HCT116 (cell line): ENCODE results near the gene ZBTB21. TPM values are rescaled to one million over a fixed set of nuclear protein-coding genes. Genes with fewer than 3 reads are reported as not detected.

Experiments used
- ATAC-seq: fragments of 200-7000 bp; cut with Tn5 transposase; 2 replicates; pipeline ENCODE4 v1.9.1; 2020; ENCODE audit warnings: mild to moderate bottlenecking, moderate library complexity
- BruUV-seq: library from RNA; stranded (reverse); fragments of 400-500 nt; replicated peaks from 2 replicates; lab custom pipeline; 2021; lab: Mats Ljungman, UMichigan
- CTCF ChIA-PET: fragments of 300-600 bp; sonication (Branson Sonifier 250); formaldehyde crosslinking; loops from one replicate; lab custom pipeline; 2021; ENCODE audit warnings: antibody characterized with exemption; lab: Charles Lee
- POLR2A ChIA-PET: fragments of 300-600, 350-600 bp; sonication (Branson Sonifier 250); formaldehyde crosslinking; loops from one replicate; lab custom pipeline; 2021; ENCODE audit warnings: antibody characterized with exemption; lab: Charles Lee
- RAD21 ChIA-PET, 2 experiments: fragments of 300-600 bp; sonication (Branson Sonifier 250); formaldehyde crosslinking; loops; one replicate each; lab custom pipeline; 2023; ENCODE audit warnings: low total read pairs in 2 of 2; ENCODE audit not compliant: uncharacterized antibody in 2 of 2, unreplicated experiment in 2 of 2, low non-redundant PET in 1 of 2; lab: Charles Lee
- DNase-seq: peaks from one replicate; pipeline ENCODE4 v3.0.0-alpha.2; 2010; ENCODE audit warnings: low read depth, low spot score
- H2AFZ ChIP-seq: fragments of 200-600 bp; shearing (Covaris generic), sonication (generic); 2 replicates; pipeline ENCODE4 v1.6.1; 2017; ENCODE audit warnings: low read depth, mixed run types, mixed read lengths, antibody characterized with exemption, low read length; ENCODE audit not compliant: poor library complexity, severe bottlenecking
- H3K27ac ChIP-seq: 2 replicates; pipeline ENCODE4 v1.5.1; 2012; ENCODE audit warnings: low read depth, low read length
- H3K27me3 ChIP-seq: fragments of 200-600 bp; sonication (generic); 2 replicates; pipeline ENCODE4 v1.6.1; 2016; ENCODE audit warnings: mixed run types, low read length, mixed read lengths; ENCODE audit not compliant: insufficient read depth
- H3K36me3 ChIP-seq, 2 experiments: fragments of 200-500 bp in 1 of 2; fragments of 200-600 bp in 1 of 2; sonication (Bioruptor generic) in 1 of 2; sonication (generic) in 1 of 2; 2 replicates each; pipeline versions ENCODE4 v1.5.1 to v1.6.1; 2014 to 2016; ENCODE audit warnings: low read length in 2 of 2, inconsistent platforms in 1 of 2, mixed read lengths in 1 of 2, mixed run types in 1 of 2; ENCODE audit not compliant: insufficient read depth in 2 of 2, control insufficient read depth in 1 of 2
- H3K4me1 ChIP-seq, 2 experiments: fragments of 200-600 bp in 1 of 2; sonication (generic) in 1 of 2; 2 replicates each; pipeline versions ENCODE4 v1.5.1 to v1.6.1; 2012 to 2017; ENCODE audit warnings: low read length in 2 of 2, inconsistent platforms in 1 of 2, mild to moderate bottlenecking in 1 of 2, mixed read lengths in 1 of 2, mixed run types in 1 of 2, moderate library complexity in 1 of 2; ENCODE audit not compliant: insufficient read depth in 2 of 2, control insufficient read depth in 1 of 2
- H3K4me2 ChIP-seq: fragments of 200-600 bp; sonication (generic); 2 replicates; pipeline ENCODE4 v1.6.1; 2017; ENCODE audit warnings: mixed run types, low read length, mixed read lengths
- H3K4me3 ChIP-seq, 2 experiments: fragments of 200-600 bp in 1 of 2; sonication (generic) in 1 of 2; replicated peaks in 1 of 2; 2 replicates each; pipeline ENCODE4 v1.5.1; 2011 to 2016; ENCODE audit warnings: low read length in 2 of 2, control low read depth in 1 of 2, low read depth in 1 of 2, mild to moderate bottlenecking in 1 of 2, mixed read lengths in 1 of 2, mixed run types in 1 of 2
- H3K79me2 ChIP-seq: fragments of 200-600 bp; sonication (generic); 2 replicates; pipeline ENCODE4 v1.6.1; 2017; ENCODE audit warnings: mild to moderate bottlenecking, mixed run types, low read length, moderate library complexity, mixed read lengths; ENCODE audit not compliant: insufficient read depth
- H3K9ac ChIP-seq: fragments of 200-600 bp; sonication (generic); 2 replicates; pipeline ENCODE4 v1.6.1; 2016; ENCODE audit warnings: low read length, mixed read lengths
- H3K9me2 ChIP-seq: fragments of 200-600 bp; sonication (generic), shearing (Covaris generic); 2 replicates; pipeline ENCODE4 v1.6.1; 2017; ENCODE audit warnings: mixed run types, mild to moderate bottlenecking, moderate library complexity; ENCODE audit not compliant: insufficient read depth
- H3K9me3 ChIP-seq, 2 experiments: fragments of 200-500 bp in 1 of 2; fragments of 200-600 bp in 1 of 2; sonication (Bioruptor generic) in 1 of 2; sonication (generic) in 1 of 2; 2 replicates each; pipeline ENCODE4 v1.6.1; 2014 to 2017; ENCODE audit warnings: low read length in 2 of 2, mixed read lengths in 2 of 2, inconsistent platforms in 1 of 2, low read depth in 1 of 2, mild to moderate bottlenecking in 1 of 2, mixed run types in 1 of 2, moderate library complexity in 1 of 2; ENCODE audit not compliant: control insufficient read depth in 1 of 2, insufficient read depth in 1 of 2
- H4K20me1 ChIP-seq: fragments of 200-600 bp; sonication (generic), shearing (Covaris generic); 2 replicates; pipeline ENCODE4 v1.6.1; 2017; ENCODE audit warnings: mixed run types, mild to moderate bottlenecking, moderate library complexity; ENCODE audit not compliant: insufficient read depth
- CBX3 ChIP-seq: IDR thresholded peaks from 2 replicates; pipeline ENCODE4 v1.6.1; 2012; ENCODE audit warnings: low read depth
- CEBPB ChIP-seq: IDR thresholded peaks from 2 replicates; pipeline ENCODE4 v1.6.1; 2012; ENCODE audit warnings: low read depth
- ELF1 ChIP-seq: IDR thresholded peaks from 2 replicates; pipeline ENCODE4 v1.6.1; 2012; ENCODE audit warnings: low read depth, borderline replicate concordance
- EZH2 ChIP-seq: fragments of 200-600 bp; sonication (generic); IDR thresholded peaks from 2 replicates; pipeline ENCODE4 v1.6.1; 2017; ENCODE audit warnings: antibody characterized with exemption, mixed run types
- EZH2phosphoT487 ChIP-seq: fragments of 200-600 bp; IDR thresholded peaks from 2 replicates; pipeline ENCODE4 v1.6.1; 2018; ENCODE audit warnings: antibody characterized with exemption, borderline replicate concordance
- FOSL1 ChIP-seq: IDR thresholded peaks from 2 replicates; pipeline ENCODE4 v1.6.1; 2012; ENCODE audit warnings: low read depth
- JUND ChIP-seq: IDR thresholded peaks from 2 replicates; pipeline ENCODE4 v1.6.1; 2012
- POLR2A ChIP-seq: IDR thresholded peaks from 2 replicates; pipeline ENCODE4 v1.7.0; 2011; ENCODE audit warnings: borderline replicate concordance; ENCODE audit not compliant: insufficient read depth, insufficient read length; ENCODE audit errors: extremely low read depth
- POLR2AphosphoS5 ChIP-seq: IDR thresholded peaks from 2 replicates; pipeline ENCODE4 v1.6.1; 2011; ENCODE audit warnings: mild to moderate bottlenecking, low read depth, low read length, moderate library complexity
- RAD21 ChIP-seq: IDR thresholded peaks from 2 replicates; pipeline ENCODE4 v1.6.1; 2012; ENCODE audit warnings: low read depth, mild to moderate bottlenecking
- SIN3A ChIP-seq: IDR thresholded peaks from 2 replicates; pipeline ENCODE4 v1.6.1; 2012; ENCODE audit warnings: low read depth
- SRF ChIP-seq: IDR thresholded peaks from 2 replicates; pipeline ENCODE4 v1.6.1; 2012; ENCODE audit warnings: low read depth
- YY1 ChIP-seq: IDR thresholded peaks from 2 replicates; pipeline ENCODE4 v1.6.1; 2011; ENCODE audit warnings: low read length, low read depth, moderate library complexity, mild to moderate bottlenecking; ENCODE audit not compliant: insufficient replicate concordance; ENCODE audit errors: extremely low read depth
- ZFX ChIP-seq: fragments of 450-650 bp; IDR thresholded peaks from 2 replicates; pipeline ENCODE4 v1.6.1; 2017
- ZNF274 ChIP-seq: fragments of 200-500 bp; sonication (Bioruptor generic); IDR thresholded peaks from 2 replicates; pipeline ENCODE4 v1.6.1; 2014; ENCODE audit warnings: mild to moderate bottlenecking, low read depth, low read length, inconsistent platforms
- intact Hi-C: fragments of 100-400 bp; cut with micrococcal nuclease; formaldehyde crosslinking; loops from 2 replicates; pipeline ENCODE4 v1.10.0; 2022
- total RNA-seq: library from RNA; stranded (reverse); gene quantifications from one replicate; pipeline ENCODE4 v1.2.1, GENCODE V29; 2021; ENCODE audit not compliant: unreplicated experiment
- TF ChIP-seq, protein P1 (sequence below): IDR thresholded peaks from 2 replicates; pipeline ENCODE4 v1.6.1; 2012
- TF ChIP-seq, protein P2 (sequence below), 3 experiments: fragments of 200-600 bp in 1 of 3; sonication (generic) in 1 of 3; IDR thresholded peaks in 2 of 3; conservative IDR thresholded peaks in 1 of 3; 2 replicates each; pipeline ENCODE4 v1.5.1; 2012 to 2017; ENCODE audit warnings: low read depth in 2 of 3, low read length in 2 of 3, antibody characterized with exemption in 1 of 3, borderline replicate concordance in 1 of 3, control low read depth in 1 of 3, mild to moderate bottlenecking in 1 of 3, mixed read lengths in 1 of 3, mixed run types in 1 of 3, moderate library complexity in 1 of 3; ENCODE audit not compliant: insufficient read depth in 1 of 3
- TF ChIP-seq, protein P3 (sequence below): IDR thresholded peaks from 2 replicates; pipeline ENCODE4 v1.6.1; 2012; ENCODE audit warnings: low read depth
- TF ChIP-seq, protein P4 (sequence below): IDR thresholded peaks from 2 replicates; pipeline ENCODE4 v1.6.1; 2012
- TF ChIP-seq, protein P5 (sequence below): IDR thresholded peaks from 2 replicates; pipeline ENCODE4 v1.6.1; 2011; ENCODE audit warnings: mild to moderate bottlenecking, low read length, moderate library complexity; ENCODE audit not compliant: insufficient replicate concordance; ENCODE audit errors: extremely low read depth

ZBTB21 gene
- total RNA-seq, 1 experiment from 2014 or later, result 28.7 TPM

DNA sequence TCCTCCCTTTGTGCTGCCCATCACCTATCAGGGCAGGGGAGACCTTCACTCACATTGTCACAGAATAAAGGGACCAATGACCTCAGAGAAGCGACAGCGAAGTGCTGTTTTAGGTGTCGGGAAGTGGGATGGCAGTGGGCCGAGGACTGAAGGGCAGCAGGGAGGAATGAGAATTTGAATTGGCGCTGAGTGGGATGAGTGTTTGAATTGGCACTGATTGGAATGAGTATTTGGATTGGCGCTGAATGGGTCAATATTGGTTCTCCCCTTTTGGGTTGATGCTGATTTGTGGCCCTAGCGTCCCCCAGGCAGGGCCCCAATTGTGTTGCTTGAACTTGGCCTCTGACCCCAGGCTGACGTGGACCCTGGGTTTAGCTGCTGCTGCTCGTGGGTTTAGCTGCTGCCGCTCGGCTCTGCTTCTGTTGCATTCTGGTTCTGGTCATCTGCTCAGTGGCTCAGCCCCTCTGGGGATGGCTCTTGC lies 48.5 kb upstream of the ZBTB21 start:
- no peak overlapping the region for H3K4me3 ChIP-seq
- no peak overlapping the region for H3K9ac ChIP-seq
- BruUV-seq, result no TSS peak
- H2AFZ ChIP-seq, result no peak overlapping the region
- intact Hi-C loops, result no loop called here
- H3K4me1 ChIP-seq, result no peaks in the 10 kb centered on the region; a peak in 1 of 4 replicates
- H3K9me2 ChIP-seq, result no peaks in the 10 kb centered on the region
- ChIA-PET RAD21 (no interaction called here), POLR2A (no interaction called here)
- H3K9me3 ChIP-seq, result no peaks in the 10 kb centered on the region
- H3K79me2 ChIP-seq, result no peaks in the 10 kb centered on the region
- no peak overlapping the region for H3K27ac ChIP-seq
- no peaks in the 10 kb centered on the region for H4K20me1 ChIP-seq
- H3K27me3 ChIP-seq, result no peaks in the 10 kb centered on the region
- no peak for TF ChIP-seq CBX3
- TF ChIP-seq, protein P1, sequence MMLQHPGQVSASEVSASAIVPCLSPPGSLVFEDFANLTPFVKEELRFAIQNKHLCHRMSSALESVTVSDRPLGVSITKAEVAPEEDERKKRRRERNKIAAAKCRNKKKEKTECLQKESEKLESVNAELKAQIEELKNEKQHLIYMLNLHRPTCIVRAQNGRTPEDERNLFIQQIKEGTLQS, result no peak
- no peak for TF ChIP-seq EZH2phosphoT487
- TF ChIP-seq FOSL1, result no peak
- TF ChIP-seq, protein P2, sequence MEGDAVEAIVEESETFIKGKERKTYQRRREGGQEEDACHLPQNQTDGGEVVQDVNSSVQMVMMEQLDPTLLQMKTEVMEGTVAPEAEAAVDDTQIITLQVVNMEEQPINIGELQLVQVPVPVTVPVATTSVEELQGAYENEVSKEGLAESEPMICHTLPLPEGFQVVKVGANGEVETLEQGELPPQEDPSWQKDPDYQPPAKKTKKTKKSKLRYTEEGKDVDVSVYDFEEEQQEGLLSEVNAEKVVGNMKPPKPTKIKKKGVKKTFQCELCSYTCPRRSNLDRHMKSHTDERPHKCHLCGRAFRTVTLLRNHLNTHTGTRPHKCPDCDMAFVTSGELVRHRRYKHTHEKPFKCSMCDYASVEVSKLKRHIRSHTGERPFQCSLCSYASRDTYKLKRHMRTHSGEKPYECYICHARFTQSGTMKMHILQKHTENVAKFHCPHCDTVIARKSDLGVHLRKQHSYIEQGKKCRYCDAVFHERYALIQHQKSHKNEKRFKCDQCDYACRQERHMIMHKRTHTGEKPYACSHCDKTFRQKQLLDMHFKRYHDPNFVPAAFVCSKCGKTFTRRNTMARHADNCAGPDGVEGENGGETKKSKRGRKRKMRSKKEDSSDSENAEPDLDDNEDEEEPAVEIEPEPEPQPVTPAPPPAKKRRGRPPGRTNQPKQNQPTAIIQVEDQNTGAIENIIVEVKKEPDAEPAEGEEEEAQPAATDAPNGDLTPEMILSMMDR (IDR thresholded peaks at IDR 0.05 in 2 of 3, conservative IDR thresholded peaks at IDR 0.05 in 1 of 3; ENCODE audit: borderline replicate concordance in 1 of 3, insufficient read depth in 1 of 3, low read depth in 2 of 3, low read length in 2 of 3), result no peak
- no peak for TF ChIP-seq SRF
- no peak for TF ChIP-seq EZH2
- no peak for TF ChIP-seq SIN3A
- no peak for TF ChIP-seq RAD21
- no peak for TF ChIP-seq ZNF274
- no peak for TF ChIP-seq POLR2AphosphoS5
- no peak for TF ChIP-seq CEBPB
- TF ChIP-seq, protein P3, sequence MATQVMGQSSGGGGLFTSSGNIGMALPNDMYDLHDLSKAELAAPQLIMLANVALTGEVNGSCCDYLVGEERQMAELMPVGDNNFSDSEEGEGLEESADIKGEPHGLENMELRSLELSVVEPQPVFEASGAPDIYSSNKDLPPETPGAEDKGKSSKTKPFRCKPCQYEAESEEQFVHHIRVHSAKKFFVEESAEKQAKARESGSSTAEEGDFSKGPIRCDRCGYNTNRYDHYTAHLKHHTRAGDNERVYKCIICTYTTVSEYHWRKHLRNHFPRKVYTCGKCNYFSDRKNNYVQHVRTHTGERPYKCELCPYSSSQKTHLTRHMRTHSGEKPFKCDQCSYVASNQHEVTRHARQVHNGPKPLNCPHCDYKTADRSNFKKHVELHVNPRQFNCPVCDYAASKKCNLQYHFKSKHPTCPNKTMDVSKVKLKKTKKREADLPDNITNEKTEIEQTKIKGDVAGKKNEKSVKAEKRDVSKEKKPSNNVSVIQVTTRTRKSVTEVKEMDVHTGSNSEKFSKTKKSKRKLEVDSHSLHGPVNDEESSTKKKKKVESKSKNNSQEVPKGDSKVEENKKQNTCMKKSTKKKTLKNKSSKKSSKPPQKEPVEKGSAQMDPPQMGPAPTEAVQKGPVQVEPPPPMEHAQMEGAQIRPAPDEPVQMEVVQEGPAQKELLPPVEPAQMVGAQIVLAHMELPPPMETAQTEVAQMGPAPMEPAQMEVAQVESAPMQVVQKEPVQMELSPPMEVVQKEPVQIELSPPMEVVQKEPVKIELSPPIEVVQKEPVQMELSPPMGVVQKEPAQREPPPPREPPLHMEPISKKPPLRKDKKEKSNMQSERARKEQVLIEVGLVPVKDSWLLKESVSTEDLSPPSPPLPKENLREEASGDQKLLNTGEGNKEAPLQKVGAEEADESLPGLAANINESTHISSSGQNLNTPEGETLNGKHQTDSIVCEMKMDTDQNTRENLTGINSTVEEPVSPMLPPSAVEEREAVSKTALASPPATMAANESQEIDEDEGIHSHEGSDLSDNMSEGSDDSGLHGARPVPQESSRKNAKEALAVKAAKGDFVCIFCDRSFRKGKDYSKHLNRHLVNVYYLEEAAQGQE, result no peak
- TF ChIP-seq ELF1, result no peak
- TF ChIP-seq, protein P4, sequence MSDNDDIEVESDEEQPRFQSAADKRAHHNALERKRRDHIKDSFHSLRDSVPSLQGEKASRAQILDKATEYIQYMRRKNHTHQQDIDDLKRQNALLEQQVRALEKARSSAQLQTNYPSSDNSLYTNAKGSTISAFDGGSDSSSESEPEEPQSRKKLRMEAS, result no peak
- no peak for TF ChIP-seq ZFX
- TF ChIP-seq JUND, result no peak
- no peak for TF ChIP-seq POLR2A
- TF ChIP-seq, protein P5, sequence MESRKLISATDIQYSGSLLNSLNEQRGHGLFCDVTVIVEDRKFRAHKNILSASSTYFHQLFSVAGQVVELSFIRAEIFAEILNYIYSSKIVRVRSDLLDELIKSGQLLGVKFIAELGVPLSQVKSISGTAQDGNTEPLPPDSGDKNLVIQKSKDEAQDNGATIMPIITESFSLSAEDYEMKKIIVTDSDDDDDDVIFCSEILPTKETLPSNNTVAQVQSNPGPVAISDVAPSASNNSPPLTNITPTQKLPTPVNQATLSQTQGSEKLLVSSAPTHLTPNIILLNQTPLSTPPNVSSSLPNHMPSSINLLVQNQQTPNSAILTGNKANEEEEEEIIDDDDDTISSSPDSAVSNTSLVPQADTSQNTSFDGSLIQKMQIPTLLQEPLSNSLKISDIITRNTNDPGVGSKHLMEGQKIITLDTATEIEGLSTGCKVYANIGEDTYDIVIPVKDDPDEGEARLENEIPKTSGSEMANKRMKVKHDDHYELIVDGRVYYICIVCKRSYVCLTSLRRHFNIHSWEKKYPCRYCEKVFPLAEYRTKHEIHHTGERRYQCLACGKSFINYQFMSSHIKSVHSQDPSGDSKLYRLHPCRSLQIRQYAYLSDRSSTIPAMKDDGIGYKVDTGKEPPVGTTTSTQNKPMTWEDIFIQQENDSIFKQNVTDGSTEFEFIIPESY, result no peak
- no peak for TF ChIP-seq YY1
- TF ChIP-seq, all 23 proteins: peak for 0
- no peak overlapping the region for H3K4me2 ChIP-seq
- no peaks in the 10 kb centered on the region for H3K36me3 ChIP-seq
- no peak for ATAC-seq
- CTCF ChIA-PET, result no interaction called here
- no peak for DNase-seq
